ENCODE measurements around the gene TOM1.

Gene TOM1

DNA sequence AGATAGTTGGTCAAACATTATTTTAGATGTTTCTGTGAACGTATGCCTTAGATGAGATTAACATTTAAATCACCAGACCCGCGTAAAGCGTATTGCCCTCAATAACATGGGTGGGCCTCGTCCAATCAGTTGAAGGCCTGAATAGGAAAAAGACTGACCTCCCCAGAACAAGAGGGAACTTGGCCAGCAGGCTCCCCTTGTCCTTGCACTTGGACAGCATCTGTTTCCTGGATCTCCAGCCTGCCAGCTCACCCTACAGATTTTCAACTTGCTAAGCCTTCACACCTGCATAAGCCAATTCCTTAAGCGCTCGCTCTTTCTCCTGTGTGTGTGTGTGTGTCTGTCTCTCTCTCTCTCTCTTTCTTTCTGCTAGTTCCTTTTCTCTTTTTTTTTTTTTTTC lies 8.2 kb downstream of the TOM1 start:
- no peak overlapping the region for H3K27ac ChIP-seq
- TF ChIP-seq CTCF (conservative IDR thresholded peaks at IDR 0.05): no peak
- TF ChIP-seq ZFX (IDR thresholded peaks at IDR 0.05): no peak

DNA sequence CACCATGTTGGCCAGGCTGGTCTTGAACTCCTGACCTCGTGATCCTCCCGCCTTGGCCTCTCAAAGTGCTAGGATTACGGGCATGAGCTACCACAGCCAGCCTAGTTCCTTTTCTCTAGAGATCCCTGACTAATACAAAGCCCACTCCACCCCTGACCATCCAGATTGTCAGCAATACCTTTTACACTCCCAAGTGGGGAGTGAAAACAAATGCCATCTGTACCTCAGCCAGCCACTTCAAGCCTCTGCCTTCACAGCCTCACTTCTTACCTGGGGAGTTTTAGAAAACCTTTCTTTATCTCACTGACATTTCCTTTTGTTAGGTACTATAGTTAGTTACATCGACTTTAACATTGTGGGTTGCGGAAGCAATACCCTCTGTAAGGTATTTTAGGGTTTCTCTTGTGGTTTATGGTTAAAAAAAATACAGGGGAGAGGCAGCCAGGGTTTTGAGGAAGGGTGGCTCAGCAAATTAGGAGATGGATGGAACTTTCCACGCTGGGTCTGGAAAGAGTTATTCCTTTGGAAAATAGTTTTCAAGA lies 8.9 kb downstream of the TOM1 start:
- H3K27ac ChIP-seq: no peak overlapping the region
- TF ChIP-seq ZFX (IDR thresholded peaks at IDR 0.05) (no peak), CTCF (conservative IDR thresholded peaks at IDR 0.05) (no peak)

GRCh38 chr22:35310556-35311550 lies 11.2 kb downstream of the TOM1 start:
- no peak overlapping the region for H3K27ac ChIP-seq
- TF ChIP-seq ZFX (IDR thresholded peaks at IDR 0.05) (no peak), CTCF (conservative IDR thresholded peaks at IDR 0.05) (no peak)

DNA sequence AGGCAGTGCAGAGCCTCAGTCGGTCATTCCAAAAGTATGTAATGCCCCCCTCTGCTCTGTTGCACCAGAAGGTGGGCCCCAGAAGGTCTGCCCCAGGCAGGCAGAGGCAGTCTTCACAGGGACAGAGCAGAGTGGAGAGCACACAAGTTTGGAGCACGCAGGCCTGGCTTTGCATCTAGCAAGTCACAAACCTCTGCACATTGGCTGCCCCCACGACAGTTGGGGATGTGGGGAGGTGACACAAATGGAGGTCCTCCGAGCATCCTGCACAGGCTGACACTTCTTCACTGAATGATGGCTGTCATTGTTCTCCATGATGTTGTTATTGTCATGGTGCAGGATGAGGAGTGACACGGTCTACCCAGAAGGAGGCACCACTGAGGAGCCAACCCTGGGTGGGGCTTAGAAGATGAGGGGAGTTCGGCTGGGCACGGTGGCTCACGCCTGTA lies 11.9 kb downstream of the TOM1 start:
- no peak overlapping the region for H3K27ac ChIP-seq
- TF ChIP-seq CTCF (conservative IDR thresholded peaks at IDR 0.05) (no peak), ZFX (IDR thresholded peaks at IDR 0.05) (no peak)

- TF ChIP-seq CTCF (conservative IDR thresholded peaks at IDR 0.05): no peak
- TF ChIP-seq ZFX (IDR thresholded peaks at IDR 0.05): no peak
These were observed 12.7 kb downstream of the TOM1 start for GRCh38 chr22:35312198-35313059.

DNA sequence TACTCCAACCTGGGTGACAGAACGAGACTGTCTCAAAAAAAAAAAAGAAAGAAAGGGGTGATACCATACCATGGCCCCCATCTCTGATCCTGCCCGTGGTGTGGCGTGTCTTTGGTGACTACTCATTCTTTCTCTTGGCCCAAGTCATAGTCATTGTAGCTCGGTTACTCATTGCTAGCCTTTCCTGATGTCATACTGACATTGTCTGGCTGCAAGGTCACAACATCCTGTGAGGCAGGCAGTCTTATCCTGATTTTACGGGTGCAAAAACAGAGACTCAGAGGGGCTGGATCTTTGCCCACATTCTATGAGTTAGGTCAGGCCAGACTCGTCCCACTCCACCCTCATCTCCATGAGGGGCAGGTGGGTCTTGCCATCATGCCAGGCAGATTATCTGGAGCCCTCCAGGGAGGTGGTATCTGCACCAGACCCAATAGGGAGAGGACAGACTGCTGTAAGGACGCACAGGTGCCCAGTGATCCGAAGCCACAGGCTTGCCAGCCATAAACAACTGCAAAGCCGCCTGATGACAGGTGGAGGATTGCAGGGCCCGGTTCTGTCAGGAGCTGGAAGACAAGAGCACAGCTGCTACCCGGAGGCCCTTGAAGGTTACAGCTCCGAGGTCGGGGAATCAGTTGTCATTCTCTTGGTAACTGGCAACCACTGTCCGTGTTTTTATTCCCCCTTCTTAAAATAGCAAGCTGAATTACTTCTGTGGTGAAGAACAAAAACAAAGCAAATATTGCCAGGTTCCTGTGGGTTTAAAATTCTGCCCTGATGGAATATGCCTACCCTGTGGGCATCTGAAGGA lies 13.8 kb downstream of the TOM1 start:
- no peak overlapping the region for H3K27ac ChIP-seq
- TF ChIP-seq CTCF (conservative IDR thresholded peaks at IDR 0.05): no peak
- no peak for TF ChIP-seq ZFX (IDR thresholded peaks at IDR 0.05)

More at GRCh38 chr22:35312198-35313059, 12.7 kb downstream of the TOM1 start:
- no peak overlapping the region for H3K27ac ChIP-seq
